ENCODE results near the gene RPL31. TPM values are rescaled to one million over a fixed set of nuclear protein-coding genes. Genes with fewer than 3 reads are reported as not detected.

Gene RPL31
- total and polyA plus RNA-seq, 9 of the 15 experiments (the other 6 are each of a cell fraction or from before 2014, with no cell fraction given) = 1,176 to 6,037 (median 2,997) TPM

DNA sequence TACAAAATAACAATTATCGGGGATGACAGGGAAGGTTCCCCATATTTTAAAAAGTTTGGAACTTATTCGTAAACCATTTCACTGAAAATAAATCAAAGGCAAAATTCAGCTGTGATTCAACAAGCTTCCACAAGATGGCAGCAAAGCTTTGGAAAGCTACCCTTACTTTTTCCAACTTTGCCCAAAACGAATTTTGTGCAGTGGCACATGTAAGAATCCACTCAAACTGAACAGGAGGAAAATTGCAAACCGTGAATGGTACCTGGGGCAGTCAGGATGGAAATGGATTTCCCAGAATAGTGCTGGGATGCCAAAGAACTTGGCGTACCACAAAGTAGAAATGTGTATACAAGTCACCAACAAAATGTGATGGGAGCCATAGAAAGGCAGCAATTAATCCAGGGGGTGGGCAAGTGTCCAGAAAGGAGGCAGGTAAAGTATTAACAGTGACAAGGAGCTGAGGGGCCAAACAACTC, 10.7 kb downstream of the RPL31 start (continued):
- TF ChIP-seq, protein P1, sequence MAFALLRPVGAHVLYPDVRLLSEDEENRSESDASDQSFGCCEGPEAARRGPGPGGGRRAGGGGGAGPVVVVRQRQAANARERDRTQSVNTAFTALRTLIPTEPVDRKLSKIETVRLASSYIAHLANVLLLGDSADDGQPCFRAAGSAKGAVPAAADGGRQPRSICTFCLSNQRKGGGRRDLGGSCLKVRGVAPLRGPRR (CRISPR knock-in tag; IDR thresholded peaks at IDR 0.05) = no peak
- TF ChIP-seq RAD21 (CRISPR knock-in tag; conservative IDR thresholded peaks at IDR 0.05 in 1 of 2, IDR thresholded peaks at IDR 0.05 in 1 of 2) = peak; percentile 49 to 67
- TF ChIP-seq PHB2 (IDR thresholded peaks at IDR 0.05; ENCODE audit: low read depth) = no peak
- no peak for TF ChIP-seq ZNF79 (CRISPR knock-in tag; IDR thresholded peaks at IDR 0.05; ENCODE audit: low read depth)
- TF ChIP-seq SAFB (IDR thresholded peaks at IDR 0.05; ENCODE audit: borderline replicate concordance, low read depth, low read length) = no peak
- no peak for TF ChIP-seq GABPB1 (CRISPR knock-in tag; IDR thresholded peaks at IDR 0.05)
- no peak for TF ChIP-seq ELF2 (CRISPR knock-in tag; IDR thresholded peaks at IDR 0.05)
- TF ChIP-seq ERF (CRISPR knock-in tag; IDR thresholded peaks at IDR 0.05) = no peak
- no peak for TF ChIP-seq MYC (IDR thresholded peaks at IDR 0.05; ENCODE audit: low read depth, low read length)
- TF ChIP-seq MYC (CRISPR knock-in tag; IDR thresholded peaks at IDR 0.05; ENCODE audit: borderline replicate concordance, low read depth) = no peak
- TF ChIP-seq PML (IDR thresholded peaks at IDR 0.05; ENCODE audit: low read length) = no peak
- TF ChIP-seq MAZ (CRISPR knock-in tag; conservative IDR thresholded peaks at IDR 0.05 in 1 of 2, IDR thresholded peaks at IDR 0.05 in 1 of 2) = no peak
- no peak for TF ChIP-seq LEF1 (IDR thresholded peaks at IDR 0.05)
- no peak for TF ChIP-seq ZNF263 (CRISPR knock-in tag; IDR thresholded peaks at IDR 0.05; ENCODE audit: borderline replicate concordance)
- TF ChIP-seq CBFA2T2 (conservative IDR thresholded peaks at IDR 0.05) = no peak
- no peak for TF ChIP-seq ZNF133 (CRISPR knock-in tag; IDR thresholded peaks at IDR 0.05)
- no peak for TF ChIP-seq CBFA2T3 (IDR thresholded peaks at IDR 0.05)
- TF ChIP-seq CCNT2 (IDR thresholded peaks at IDR 0.05; ENCODE audit: borderline replicate concordance, extremely low read depth, insufficient read length, low read depth, low read length) = no peak
- TF ChIP-seq ZNF121 (CRISPR knock-in tag; conservative IDR thresholded peaks at IDR 0.05) = no peak
- peak; percentile 56; the same call in 1 of the 2 replicates for TF ChIP-seq SMC3 (conservative IDR thresholded peaks at IDR 0.05; ENCODE audit: insufficient read depth, low read depth, low read length)
- no peak for TF ChIP-seq E2F1 (CRISPR knock-in tag; IDR thresholded peaks at IDR 0.05)
- TF ChIP-seq CBFB (CRISPR knock-in tag; IDR thresholded peaks at IDR 0.05) = no peak
